GM21619 (cell line): ENCODE measurements around the gene DMTF1.
"Not testable (repeated sequence)": the region's sequence is repeated elsewhere in the genome, so short reads cannot be mapped to it uniquely, and the experiment has no call there.

ENCODE experiments used
- ATAC-seq: cut with Tn5 transposase; IDR thresholded peaks from one replicate; pipeline ENCODE4 v1.9.1; 2021; ENCODE audit not compliant: unreplicated experiment

The DMTF1 gene

DNA sequence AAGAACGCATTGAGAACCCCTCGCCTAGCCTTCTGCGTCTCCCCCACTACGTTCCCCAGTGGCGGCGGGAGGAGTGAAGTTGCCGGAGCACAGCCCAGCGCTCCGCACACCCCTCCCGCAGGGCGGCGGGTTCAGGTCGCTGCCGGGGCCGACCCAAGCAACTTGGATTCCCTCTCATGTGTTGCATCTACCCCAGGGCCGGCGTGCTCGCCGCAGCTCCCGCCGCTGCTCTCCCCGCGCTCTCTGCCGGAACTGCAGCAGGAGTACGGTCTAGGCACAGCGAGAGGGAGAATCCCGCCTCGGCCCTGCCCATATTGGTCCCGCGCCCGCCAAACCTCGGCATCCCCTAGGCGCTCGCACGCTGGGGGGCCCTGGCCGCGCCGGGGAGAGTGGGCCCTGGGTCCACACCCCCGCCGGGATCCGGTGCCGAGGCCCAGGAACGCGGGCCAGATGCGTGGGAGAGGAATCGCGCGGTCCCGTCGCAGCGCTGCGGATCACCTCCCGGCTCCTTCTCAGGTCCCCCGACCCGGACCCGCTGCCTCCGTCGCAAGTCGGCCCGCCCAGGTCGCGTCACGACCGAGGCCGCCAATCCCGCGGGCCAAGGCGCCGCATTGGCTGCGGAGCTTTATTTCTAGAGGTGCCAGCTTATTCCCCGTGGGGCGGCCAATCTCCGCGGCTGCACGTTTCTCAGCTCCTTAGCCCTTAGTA lies 67.9 kb downstream of the DMTF1 start:
- ATAC-seq = peak; percentile 31

- no peak for ATAC-seq
These were observed 68.5 kb downstream of the DMTF1 start for GRCh38 chr7:87220734-87221215.

- ATAC-seq = no peak
These were observed 71.4 kb downstream of the DMTF1 start for GRCh38 chr7:87223666-87224065.

- no peak for ATAC-seq
These were observed 73.4 kb downstream of the DMTF1 start for GRCh38 chr7:87225696-87226095.

DNA sequence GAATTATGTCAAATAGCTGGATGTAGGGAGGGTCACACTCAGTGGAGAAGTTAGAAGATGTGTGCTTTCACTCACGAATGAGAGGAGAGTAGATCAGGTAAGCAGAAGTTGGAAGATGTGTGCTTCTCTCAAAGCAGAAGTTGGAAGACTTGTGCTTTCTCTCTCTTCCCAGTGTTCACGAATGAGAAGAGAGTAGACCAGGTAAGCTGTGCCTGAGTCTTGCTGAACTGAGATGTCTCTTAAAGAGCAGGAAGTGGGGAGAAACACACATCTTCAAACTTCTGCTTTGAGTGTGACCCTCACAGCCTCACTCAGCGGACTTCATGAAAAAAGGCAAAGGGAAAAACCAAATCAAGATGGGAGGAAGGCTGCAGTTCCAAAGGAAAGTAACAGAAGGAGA lies 74.2 kb downstream of the DMTF1 start:
- ATAC-seq = peak; percentile 57

GRCh38 chr7:87231258-87231657 lies 79.0 kb downstream of the DMTF1 start:
- no peak for ATAC-seq

DNA sequence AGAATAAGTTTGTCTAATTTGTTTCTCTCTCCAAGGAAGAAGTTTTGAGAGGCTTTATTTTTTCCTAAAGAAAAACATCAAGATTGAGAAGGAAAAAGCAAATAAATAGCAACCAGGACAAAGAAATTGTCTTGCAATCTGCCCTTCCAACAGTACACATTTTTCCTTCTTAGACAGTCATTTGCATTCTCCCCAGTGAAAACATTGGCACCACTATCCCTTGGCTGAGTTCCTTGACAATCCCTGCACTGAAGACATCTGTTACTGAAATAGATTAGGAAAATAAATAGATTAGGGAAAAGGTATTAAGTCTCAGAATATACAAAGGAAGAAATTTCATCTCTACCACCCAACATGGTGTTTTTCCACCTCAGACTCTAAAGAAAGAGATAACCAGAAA lies 79.5 kb downstream of the DMTF1 start:
- no peak for ATAC-seq

- no peak for ATAC-seq
These were observed 82.7 kb downstream of the DMTF1 start for GRCh38 chr7:87234949-87235348.

GRCh38 chr7:87238464-87239051 lies 86.3 kb downstream of the DMTF1 start:
- not testable (repeated sequence) for ATAC-seq

DNA sequence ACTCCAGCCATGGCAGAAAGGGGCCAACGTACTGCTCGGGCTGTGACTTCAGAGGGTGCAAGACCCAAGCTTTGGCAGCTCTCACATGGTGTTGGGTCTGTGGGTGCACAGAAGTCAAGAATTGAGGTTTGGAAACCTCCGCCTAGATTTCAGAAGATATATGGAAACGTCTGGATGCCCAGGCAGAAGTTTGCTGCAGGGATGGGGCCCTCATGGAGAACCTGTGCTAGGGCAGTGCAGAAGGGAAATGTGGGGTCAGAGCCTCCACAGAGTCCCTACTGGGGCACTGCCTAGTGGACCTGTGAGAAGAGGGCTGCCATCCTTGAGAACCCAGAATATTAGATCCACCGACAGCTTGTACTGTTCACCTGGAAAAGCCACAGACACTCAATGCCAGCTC lies 93.4 kb downstream of the DMTF1 start:
- not testable (repeated sequence) for ATAC-seq
